Keratinocyte (primary cell): ENCODE measurements around the gene GZMM. TPM values are rescaled to one million over a fixed set of nuclear protein-coding genes. Genes with fewer than 3 reads are reported as not detected.
A peak's percentile ranks its signal among the peaks of the same experiment; 100 is the strongest.

ENCODE experiments used
- DNase-seq: peaks from one replicate; pipeline ENCODE4 v3.0.0-alpha.2; 2011; ENCODE audit warnings: low read depth, missing footprints, low spot score
- FAIRE-seq: peaks from 2 replicates; lab custom pipeline; 2011; peaks lifted over from hg19 to GRCh38; lab: Jason Lieb, UNC
- H2AFZ ChIP-seq: 2 replicates; pipeline ENCODE4 v1.6.0; 2012; ENCODE audit warnings: low read length, control low read depth, inconsistent platforms; ENCODE audit not compliant: control insufficient read depth
- H3K27ac ChIP-seq: 2 replicates; pipeline ENCODE4 v1.5.1; 2011; ENCODE audit warnings: low read length; ENCODE audit not compliant: control insufficient read depth, insufficient read depth
- H3K27me3 ChIP-seq: 3 replicates; pipeline ENCODE4 v1.6.0; 2011; ENCODE audit warnings: low read length; ENCODE audit not compliant: control insufficient read depth, insufficient read depth; ENCODE audit errors: extremely low read depth
- H3K36me3 ChIP-seq, 2 experiments: 2 replicates in 1 of 2; 3 replicates in 1 of 2; pipeline ENCODE4 v1.5.1; 2011; ENCODE audit warnings: low read length in 2 of 2, mild to moderate bottlenecking in 1 of 2; ENCODE audit not compliant: control insufficient read depth in 2 of 2, insufficient read depth in 2 of 2; ENCODE audit errors: extremely low read depth in 1 of 2
- H3K4me1 ChIP-seq: 3 replicates; pipeline ENCODE4 v1.5.1; 2011; ENCODE audit warnings: low read length; ENCODE audit not compliant: control insufficient read depth, insufficient read depth; ENCODE audit errors: extremely low read depth
- H3K4me2 ChIP-seq: 3 replicates; pipeline ENCODE4 v1.6.0; 2011; ENCODE audit warnings: low read depth, low read length; ENCODE audit not compliant: control insufficient read depth, insufficient read depth; ENCODE audit errors: extremely low read depth
- H3K4me3 ChIP-seq, 3 experiments: fragments of 200-600 bp in 1 of 3; sonication (generic) in 1 of 3; 2 replicates in 2 of 3; 3 replicates in 1 of 3; pipeline ENCODE4 v1.5.1; 2011 to 2016; ENCODE audit warnings: low read length in 3 of 3, mild to moderate bottlenecking in 3 of 3, control low read depth in 2 of 3, inconsistent platforms in 1 of 3, low read depth in 1 of 3, mixed read lengths in 1 of 3, mixed run types in 1 of 3, moderate library complexity in 1 of 3; ENCODE audit not compliant: control insufficient read depth in 2 of 3, insufficient read depth in 2 of 3; ENCODE audit errors: extremely low read depth in 1 of 3
- H3K79me2 ChIP-seq: 2 replicates; pipeline ENCODE4 v1.6.0; 2012; ENCODE audit warnings: low read length; ENCODE audit not compliant: control insufficient read depth, insufficient read depth
- H3K9ac ChIP-seq: 3 replicates; pipeline ENCODE4 v1.6.0; 2011; ENCODE audit warnings: low read length; ENCODE audit not compliant: control insufficient read depth, insufficient read depth; ENCODE audit errors: extremely low read depth
- H3K9me1 ChIP-seq: 3 replicates; pipeline ENCODE4 v1.6.0; 2011; ENCODE audit warnings: low read length; ENCODE audit not compliant: control insufficient read depth, insufficient read depth; ENCODE audit errors: extremely low read depth
- H3K9me3 ChIP-seq: 2 replicates; pipeline ENCODE4 v1.5.1; 2012; ENCODE audit warnings: low read depth, low read length; ENCODE audit not compliant: control insufficient read depth
- H4K20me1 ChIP-seq: 3 replicates; pipeline ENCODE4 v1.6.0; 2011; ENCODE audit warnings: low read length; ENCODE audit not compliant: control insufficient read depth, insufficient read depth; ENCODE audit errors: extremely low read depth
- EZH2 ChIP-seq: IDR thresholded peaks from one replicate; pipeline ENCODE4 v1.6.1; 2012; ENCODE audit warnings: inconsistent platforms, mild to moderate bottlenecking, low read length, moderate library complexity
- dilution Hi-C: fragments of 300-500 bp; cut with MboI; formaldehyde crosslinking; loops from one replicate; pipeline ENCODE4 v1.7.0; 2020; ENCODE audit warnings: low sequenced_read_pairs; ENCODE audit not compliant: extremely low pct_ligation_motif_present
- polyA plus RNA-seq, 5 experiments: library from polyadenylated mRNA; depleted of rRNA in 3 of 5; stranded (reverse) in 3 of 5; stranded (forward) in 1 of 5; unstranded in 1 of 5; fragments of >200 nt; gene quantifications; 1 replicate in 1 of 5; 2 replicates in 3 of 5; 3 replicates in 1 of 5; pipeline versions ENCODE4 v1.2.1 to v1.2.3, GENCODE V29; 2011 to 2012; ENCODE audit warnings: missing spikeins in 2 of 5, low read depth in 1 of 5, low replicate concordance in 1 of 5
- TF ChIP-seq, protein P1 (sequence below), 3 experiments: IDR thresholded peaks in 1 of 3; conservative IDR thresholded peaks in 1 of 3; optimal IDR thresholded peaks in 1 of 3; 2 replicates in 2 of 3; 3 replicates in 1 of 3; pipeline versions ENCODE3 to v1.5.1; 2011; ENCODE audit warnings: low read length in 3 of 3, mild to moderate bottlenecking in 3 of 3, moderate library complexity in 2 of 3, control low read depth in 1 of 3, inconsistent platforms in 1 of 3; ENCODE audit not compliant: insufficient read depth in 2 of 3; ENCODE audit errors: extremely low read depth in 1 of 3

GZMM gene
- polyA plus RNA-seq, 1 donor (not counting 4 experiments of a cell fraction or from before 2014, with no cell fraction given): not detected

DNA sequence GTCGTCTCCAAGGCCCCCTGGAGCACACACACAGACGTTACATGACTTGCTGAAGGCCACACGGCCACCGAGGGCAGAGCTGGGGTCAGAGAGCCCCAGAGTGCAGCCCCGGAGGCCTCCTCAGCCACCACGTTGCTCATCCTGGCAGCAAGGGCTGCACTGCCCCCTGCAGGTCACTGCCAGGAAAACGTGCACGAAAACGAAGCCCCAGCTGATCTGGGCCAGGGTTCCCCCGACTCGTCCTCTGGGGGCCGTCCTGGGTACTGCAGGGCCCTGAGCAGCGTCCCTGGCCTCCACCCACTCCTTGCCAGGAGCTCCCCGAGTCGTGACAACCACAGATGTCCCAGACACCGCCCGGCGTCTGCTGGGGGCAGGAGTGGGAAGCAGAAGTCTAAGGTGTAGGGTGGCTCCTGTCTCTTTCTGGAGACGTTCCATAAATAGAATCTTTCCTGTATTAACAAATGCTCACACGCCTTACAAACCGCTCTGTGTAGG, 33.2 kb upstream of the GZMM start:
- Histone ChIP-seq H3K36me3 (peaks cover 2 to 4% of the 10 kb centered on the region in 2 experiments), H2AFZ (peak overlapping the region; percentile 70), H3K4me2 (peak overlapping the region; percentile 93), H3K9me3 (no peaks in the 10 kb centered on the region), H4K20me1 (no peaks in the 10 kb centered on the region), H3K9me1 (peaks cover 2% of the 10 kb centered on the region), H3K79me2 (peaks cover 16% of the 10 kb centered on the region), H3K27me3 (no peaks in the 10 kb centered on the region), H3K27ac (peak overlapping the region; percentile 82), H3K4me3 (peak overlapping the region; percentile 4 to 63 (median 53)), H3K9ac (peak overlapping the region; percentile 77), H3K4me1 (peaks cover 30% of the 10 kb centered on the region)
- peak; percentile 66 for FAIRE-seq
- dilution Hi-C loops: no loop called here
- TF ChIP-seq, protein P1, sequence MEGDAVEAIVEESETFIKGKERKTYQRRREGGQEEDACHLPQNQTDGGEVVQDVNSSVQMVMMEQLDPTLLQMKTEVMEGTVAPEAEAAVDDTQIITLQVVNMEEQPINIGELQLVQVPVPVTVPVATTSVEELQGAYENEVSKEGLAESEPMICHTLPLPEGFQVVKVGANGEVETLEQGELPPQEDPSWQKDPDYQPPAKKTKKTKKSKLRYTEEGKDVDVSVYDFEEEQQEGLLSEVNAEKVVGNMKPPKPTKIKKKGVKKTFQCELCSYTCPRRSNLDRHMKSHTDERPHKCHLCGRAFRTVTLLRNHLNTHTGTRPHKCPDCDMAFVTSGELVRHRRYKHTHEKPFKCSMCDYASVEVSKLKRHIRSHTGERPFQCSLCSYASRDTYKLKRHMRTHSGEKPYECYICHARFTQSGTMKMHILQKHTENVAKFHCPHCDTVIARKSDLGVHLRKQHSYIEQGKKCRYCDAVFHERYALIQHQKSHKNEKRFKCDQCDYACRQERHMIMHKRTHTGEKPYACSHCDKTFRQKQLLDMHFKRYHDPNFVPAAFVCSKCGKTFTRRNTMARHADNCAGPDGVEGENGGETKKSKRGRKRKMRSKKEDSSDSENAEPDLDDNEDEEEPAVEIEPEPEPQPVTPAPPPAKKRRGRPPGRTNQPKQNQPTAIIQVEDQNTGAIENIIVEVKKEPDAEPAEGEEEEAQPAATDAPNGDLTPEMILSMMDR (optimal IDR thresholded peaks at IDR 0.05 in 1 of 3, IDR thresholded peaks at IDR 0.05 in 1 of 3, conservative IDR thresholded peaks at IDR 0.05 in 1 of 3; ENCODE audit: extremely low read depth in 1 of 3, insufficient read depth in 2 of 3, low read length in 3 of 3): peak; percentile 96 to 99 (median 99)
- no peak for TF ChIP-seq EZH2
- peak; percentile 59 for DNase-seq

DNA sequence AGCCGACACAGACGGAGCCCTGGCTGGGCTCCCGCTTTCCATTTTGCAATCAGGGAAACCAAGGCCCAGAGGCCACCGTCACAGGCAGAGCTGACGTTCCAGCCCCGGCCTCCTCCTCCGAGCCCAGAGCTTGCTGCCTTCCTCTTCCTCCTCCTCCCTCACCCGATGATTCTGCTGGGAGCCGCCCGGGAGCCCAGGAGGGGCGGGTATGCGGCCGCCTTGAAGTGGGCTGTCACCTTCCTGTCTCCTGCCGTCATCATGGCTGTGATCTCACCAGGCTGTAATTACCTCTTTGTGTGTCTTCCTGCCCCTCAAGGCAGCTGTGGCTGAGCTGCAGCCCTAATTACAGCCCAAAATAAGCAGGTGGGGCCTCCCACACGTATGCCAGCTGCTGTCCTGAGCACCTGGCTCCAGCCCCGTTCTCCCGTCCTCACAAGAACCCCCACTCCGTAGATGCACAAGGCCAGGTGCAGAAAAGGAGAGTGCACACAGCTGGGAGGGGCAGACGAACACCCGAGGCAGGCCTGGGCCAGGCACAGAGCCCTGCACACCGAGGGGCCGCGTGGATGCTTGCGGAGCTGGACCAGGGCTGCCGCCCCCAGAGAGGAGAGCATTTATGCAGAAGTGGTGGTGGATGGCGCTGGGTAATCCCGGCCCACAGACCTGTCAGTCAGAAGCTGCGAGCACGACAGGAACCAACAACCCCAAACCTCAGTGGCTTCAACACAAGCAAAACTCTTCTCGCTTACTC, 32.6 kb upstream of the GZMM start:
- peaks cover 2% of the 10 kb centered on the region for H3K9me1 ChIP-seq
- H3K27ac ChIP-seq: peak overlapping the region; percentile 82
- peak overlapping the region; percentile 77 for H3K9ac ChIP-seq
- H3K9me3 ChIP-seq: no peaks in the 10 kb centered on the region
- H2AFZ ChIP-seq: peak overlapping the region; percentile 70
- H3K36me3 ChIP-seq: peaks cover 2 to 4% of the 10 kb centered on the region in 2 experiments
- peaks cover 16% of the 10 kb centered on the region for H3K79me2 ChIP-seq
- TF ChIP-seq EZH2: no peak
- TF ChIP-seq, protein P1 (optimal IDR thresholded peaks at IDR 0.05 in 1 of 3, IDR thresholded peaks at IDR 0.05 in 1 of 3, conservative IDR thresholded peaks at IDR 0.05 in 1 of 3; ENCODE audit: extremely low read depth in 1 of 3, insufficient read depth in 2 of 3, low read length in 3 of 3): no peak
- no peaks in the 10 kb centered on the region for H3K27me3 ChIP-seq
- no peaks in the 10 kb centered on the region for H4K20me1 ChIP-seq
- FAIRE-seq (no peak), DNase-seq (peak; percentile 88)
- H3K4me3 ChIP-seq: peak overlapping the region; percentile 4 to 63 (median 53)
- H3K4me1 ChIP-seq: peaks cover 24% of the 10 kb centered on the region
- dilution Hi-C loops: no loop called here
- peak overlapping the region; percentile 93 for H3K4me2 ChIP-seq
